ENCODE data around the gene CHST11.
A peak's percentile ranks its signal among the peaks of the same experiment; 100 is the strongest.

The CHST11 gene

DNA sequence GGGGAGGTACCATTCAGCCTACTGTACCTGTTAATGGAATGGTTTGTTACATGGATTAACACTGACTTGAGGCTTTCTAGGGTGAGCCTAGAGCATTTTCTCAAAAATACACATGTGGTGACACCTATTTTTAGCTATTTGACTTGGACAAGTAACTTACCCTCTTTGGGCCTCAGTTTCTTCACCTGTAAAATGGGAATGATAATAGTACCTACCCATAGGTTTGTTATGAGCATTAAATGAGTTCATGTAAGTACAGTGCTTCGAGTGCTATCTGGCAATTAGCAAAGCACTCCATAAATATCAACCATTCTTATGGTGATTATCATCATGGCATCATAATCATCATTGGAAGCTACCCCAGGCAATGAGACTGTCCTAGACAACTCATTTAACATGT, 216.5 kb downstream of the CHST11 start:
- Histone ChIP-seq H3K9ac (ENCODE audit: low read depth, low read length) (no peak overlapping the region), H3K9me3 (ENCODE audit: insufficient read depth, low read length, severe bottlenecking) (no peaks in the 10 kb centered on the region), H3K36me3 (ENCODE audit: insufficient read depth, low read length) (peaks cover 44% of the 10 kb centered on the region), H3K4me3 (ENCODE audit: low read depth in 1 of 2, low read length in 2 of 2) (no peak overlapping the region), H3K4me2 (ENCODE audit: insufficient read depth, low read length) (no peak overlapping the region), H3K79me2 (ENCODE audit: insufficient read depth, low read length) (peaks cover 99% of the 10 kb centered on the region), H3K27ac (ENCODE audit: low read length) (peak overlapping the region; percentile 81), H3K27me3 (ENCODE audit: insufficient read depth, low read length, poor library complexity) (no peaks in the 10 kb centered on the region), H3K4me1 (ENCODE audit: insufficient read depth, low read length) (peaks cover 69% of the 10 kb centered on the region), H2AFZ (ENCODE audit: low read depth, low read length) (no peak overlapping the region), H4K20me1 (ENCODE audit: insufficient read depth, low read length) (peaks cover 98% of the 10 kb centered on the region)
- no peak for ATAC-seq (ENCODE audit: insufficient read depth, low read depth)
- DNase-seq = no peak
- TF ChIP-seq, protein P1, sequence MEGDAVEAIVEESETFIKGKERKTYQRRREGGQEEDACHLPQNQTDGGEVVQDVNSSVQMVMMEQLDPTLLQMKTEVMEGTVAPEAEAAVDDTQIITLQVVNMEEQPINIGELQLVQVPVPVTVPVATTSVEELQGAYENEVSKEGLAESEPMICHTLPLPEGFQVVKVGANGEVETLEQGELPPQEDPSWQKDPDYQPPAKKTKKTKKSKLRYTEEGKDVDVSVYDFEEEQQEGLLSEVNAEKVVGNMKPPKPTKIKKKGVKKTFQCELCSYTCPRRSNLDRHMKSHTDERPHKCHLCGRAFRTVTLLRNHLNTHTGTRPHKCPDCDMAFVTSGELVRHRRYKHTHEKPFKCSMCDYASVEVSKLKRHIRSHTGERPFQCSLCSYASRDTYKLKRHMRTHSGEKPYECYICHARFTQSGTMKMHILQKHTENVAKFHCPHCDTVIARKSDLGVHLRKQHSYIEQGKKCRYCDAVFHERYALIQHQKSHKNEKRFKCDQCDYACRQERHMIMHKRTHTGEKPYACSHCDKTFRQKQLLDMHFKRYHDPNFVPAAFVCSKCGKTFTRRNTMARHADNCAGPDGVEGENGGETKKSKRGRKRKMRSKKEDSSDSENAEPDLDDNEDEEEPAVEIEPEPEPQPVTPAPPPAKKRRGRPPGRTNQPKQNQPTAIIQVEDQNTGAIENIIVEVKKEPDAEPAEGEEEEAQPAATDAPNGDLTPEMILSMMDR (IDR thresholded peaks at IDR 0.05; ENCODE audit: borderline replicate concordance, extremely low read depth, low read length, poor library complexity, severe bottlenecking) = no peak
- TF ChIP-seq EZH2 (IDR thresholded peaks at IDR 0.05; ENCODE audit: borderline replicate concordance, low read depth, low read length, severe bottlenecking) = no peak

- TF ChIP-seq EZH2 (IDR thresholded peaks at IDR 0.05; ENCODE audit: borderline replicate concordance, low read depth, low read length, severe bottlenecking) = no peak
- TF ChIP-seq, protein P1 (IDR thresholded peaks at IDR 0.05; ENCODE audit: borderline replicate concordance, extremely low read depth, low read length, poor library complexity, severe bottlenecking) = no peak
- DNase-seq (no peak), ATAC-seq (ENCODE audit: insufficient read depth, low read depth) (no peak)
- peaks cover 99% of the 10 kb centered on the region for H3K79me2 ChIP-seq (ENCODE audit: insufficient read depth, low read length)
- H4K20me1 ChIP-seq (ENCODE audit: insufficient read depth, low read length) = peaks cover 98% of the 10 kb centered on the region
- peak overlapping the region; percentile 57 for H3K27ac ChIP-seq (ENCODE audit: low read length)
- H3K9ac ChIP-seq (ENCODE audit: low read depth, low read length) = no peak overlapping the region
- H3K9me3 ChIP-seq (ENCODE audit: insufficient read depth, low read length, severe bottlenecking) = no peaks in the 10 kb centered on the region
- no peak overlapping the region for H3K4me3 ChIP-seq (ENCODE audit: low read depth in 1 of 2, low read length in 2 of 2)
- peaks cover 50% of the 10 kb centered on the region for H3K36me3 ChIP-seq (ENCODE audit: insufficient read depth, low read length)
- H3K27me3 ChIP-seq (ENCODE audit: insufficient read depth, low read length, poor library complexity) = no peaks in the 10 kb centered on the region
- peaks cover 69% of the 10 kb centered on the region for H3K4me1 ChIP-seq (ENCODE audit: insufficient read depth, low read length)
- no peak overlapping the region for H3K4me2 ChIP-seq (ENCODE audit: insufficient read depth, low read length)
- no peak overlapping the region for H2AFZ ChIP-seq (ENCODE audit: low read depth, low read length)
These were observed 217.1 kb downstream of the CHST11 start for GRCh38 chr12:104673696-104674482.

- ATAC-seq (ENCODE audit: insufficient read depth, low read depth) (no peak), DNase-seq (no peak)
- peaks cover 69% of the 10 kb centered on the region for H3K4me1 ChIP-seq (ENCODE audit: insufficient read depth, low read length)
- peaks cover 100% of the 10 kb centered on the region for H3K79me2 ChIP-seq (ENCODE audit: insufficient read depth, low read length)
- H3K4me3 ChIP-seq (ENCODE audit: low read depth in 1 of 2, low read length in 2 of 2) = no peak overlapping the region
- no peaks in the 10 kb centered on the region for H3K9me3 ChIP-seq (ENCODE audit: insufficient read depth, low read length, severe bottlenecking)
- no peak overlapping the region for H3K4me2 ChIP-seq (ENCODE audit: insufficient read depth, low read length)
- H4K20me1 ChIP-seq (ENCODE audit: insufficient read depth, low read length) = peaks cover 93% of the 10 kb centered on the region
- no peak overlapping the region for H3K9ac ChIP-seq (ENCODE audit: low read depth, low read length)
- H2AFZ ChIP-seq (ENCODE audit: low read depth, low read length) = no peak overlapping the region
- H3K27ac ChIP-seq (ENCODE audit: low read length) = 0 out of 2 replicates have a peak overlapping the region, but pooled peaks have one; percentile 3
- no peak for TF ChIP-seq EZH2 (IDR thresholded peaks at IDR 0.05; ENCODE audit: borderline replicate concordance, low read depth, low read length, severe bottlenecking)
- TF ChIP-seq, protein P1 (IDR thresholded peaks at IDR 0.05; ENCODE audit: borderline replicate concordance, extremely low read depth, low read length, poor library complexity, severe bottlenecking) = no peak
- H3K36me3 ChIP-seq (ENCODE audit: insufficient read depth, low read length) = peaks cover 38% of the 10 kb centered on the region
- no peaks in the 10 kb centered on the region for H3K27me3 ChIP-seq (ENCODE audit: insufficient read depth, low read length, poor library complexity)
These were observed 219.9 kb downstream of the CHST11 start for GRCh38 chr12:104676636-104677035.

Data from DND-41 (cell line).